Measurements from ENCODE around the gene PRKN.

PRKN gene

DNA sequence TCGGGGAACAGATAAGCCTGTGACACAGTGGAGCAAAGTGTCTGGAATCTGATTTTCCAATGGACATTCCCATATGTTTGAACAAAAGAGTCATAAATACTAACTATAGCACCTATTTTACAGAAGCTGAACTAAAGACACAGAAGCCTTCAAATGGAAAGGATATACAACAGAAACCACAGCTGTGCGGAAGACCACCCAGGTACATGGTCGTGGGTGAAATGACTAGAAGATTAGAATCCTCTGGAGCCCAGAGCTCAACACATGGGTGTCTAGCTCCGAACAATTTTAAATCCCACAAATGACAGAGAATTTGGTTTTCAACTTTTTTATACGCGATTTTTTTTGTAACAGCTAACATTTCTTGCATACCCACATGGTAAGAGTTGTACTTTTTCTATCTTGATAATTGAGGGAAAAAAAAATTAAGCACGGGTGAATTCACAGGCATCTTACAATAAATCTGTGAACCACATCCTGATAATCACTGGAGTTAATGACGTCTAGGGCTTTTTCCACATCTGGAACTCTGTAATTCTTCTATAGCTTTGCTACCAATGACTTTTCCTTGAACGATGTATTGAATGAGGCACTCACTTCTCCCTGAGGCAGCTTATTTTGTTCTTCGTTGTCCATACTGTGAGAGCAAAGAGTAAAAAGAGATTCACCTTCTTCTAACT is 1182.6 kb downstream of the PRKN start:
- H3K36me3 ChIP-seq: no peaks in the 10 kb centered on the region
- TF ChIP-seq, protein P1, sequence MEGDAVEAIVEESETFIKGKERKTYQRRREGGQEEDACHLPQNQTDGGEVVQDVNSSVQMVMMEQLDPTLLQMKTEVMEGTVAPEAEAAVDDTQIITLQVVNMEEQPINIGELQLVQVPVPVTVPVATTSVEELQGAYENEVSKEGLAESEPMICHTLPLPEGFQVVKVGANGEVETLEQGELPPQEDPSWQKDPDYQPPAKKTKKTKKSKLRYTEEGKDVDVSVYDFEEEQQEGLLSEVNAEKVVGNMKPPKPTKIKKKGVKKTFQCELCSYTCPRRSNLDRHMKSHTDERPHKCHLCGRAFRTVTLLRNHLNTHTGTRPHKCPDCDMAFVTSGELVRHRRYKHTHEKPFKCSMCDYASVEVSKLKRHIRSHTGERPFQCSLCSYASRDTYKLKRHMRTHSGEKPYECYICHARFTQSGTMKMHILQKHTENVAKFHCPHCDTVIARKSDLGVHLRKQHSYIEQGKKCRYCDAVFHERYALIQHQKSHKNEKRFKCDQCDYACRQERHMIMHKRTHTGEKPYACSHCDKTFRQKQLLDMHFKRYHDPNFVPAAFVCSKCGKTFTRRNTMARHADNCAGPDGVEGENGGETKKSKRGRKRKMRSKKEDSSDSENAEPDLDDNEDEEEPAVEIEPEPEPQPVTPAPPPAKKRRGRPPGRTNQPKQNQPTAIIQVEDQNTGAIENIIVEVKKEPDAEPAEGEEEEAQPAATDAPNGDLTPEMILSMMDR (IDR thresholded peaks at IDR 0.05): no peak
- intact Hi-C loops (cut with DNase I; ENCODE audit: low total_unique reads): no loop called here
- H3K27ac ChIP-seq: no peak overlapping the region
- no peak for DNase-seq
- H3K27me3 ChIP-seq: no peaks in the 10 kb centered on the region
- no peaks in the 10 kb centered on the region for H3K9me3 ChIP-seq
- H3K4me3 ChIP-seq: no peak overlapping the region
- H3K4me1 ChIP-seq: no peaks in the 10 kb centered on the region

DNA sequence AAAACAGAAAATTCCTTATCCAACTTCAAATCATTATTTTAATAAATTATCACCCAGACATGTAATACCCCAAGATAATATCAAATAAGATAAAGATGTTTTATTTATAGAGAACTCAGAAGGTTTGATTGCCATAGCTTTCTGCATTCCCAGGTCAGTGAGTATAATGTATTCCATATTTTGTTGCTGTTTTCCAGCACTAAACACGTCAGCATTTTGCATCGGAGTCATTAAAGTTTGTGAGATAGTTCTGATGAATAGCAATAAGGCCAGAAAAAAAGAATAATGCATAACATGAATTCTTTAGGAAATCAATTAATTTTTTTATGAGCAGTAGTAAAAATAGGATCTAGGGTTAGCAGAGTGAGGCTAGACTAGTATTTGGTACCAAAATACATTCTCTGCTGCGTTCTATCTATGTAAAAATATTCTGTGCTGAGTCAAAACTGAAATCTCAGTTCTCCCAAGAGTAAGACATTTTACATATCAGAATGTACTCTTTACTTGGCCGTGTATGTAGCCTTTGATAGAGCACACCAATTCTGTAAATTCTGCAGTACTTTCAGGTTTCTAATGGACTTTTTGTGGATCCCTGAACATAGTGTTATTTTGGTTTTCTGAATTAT is 1183.8 kb downstream of the PRKN start:
- H3K4me3 ChIP-seq: no peak overlapping the region
- TF ChIP-seq, protein P1 (IDR thresholded peaks at IDR 0.05): no peak

DNA sequence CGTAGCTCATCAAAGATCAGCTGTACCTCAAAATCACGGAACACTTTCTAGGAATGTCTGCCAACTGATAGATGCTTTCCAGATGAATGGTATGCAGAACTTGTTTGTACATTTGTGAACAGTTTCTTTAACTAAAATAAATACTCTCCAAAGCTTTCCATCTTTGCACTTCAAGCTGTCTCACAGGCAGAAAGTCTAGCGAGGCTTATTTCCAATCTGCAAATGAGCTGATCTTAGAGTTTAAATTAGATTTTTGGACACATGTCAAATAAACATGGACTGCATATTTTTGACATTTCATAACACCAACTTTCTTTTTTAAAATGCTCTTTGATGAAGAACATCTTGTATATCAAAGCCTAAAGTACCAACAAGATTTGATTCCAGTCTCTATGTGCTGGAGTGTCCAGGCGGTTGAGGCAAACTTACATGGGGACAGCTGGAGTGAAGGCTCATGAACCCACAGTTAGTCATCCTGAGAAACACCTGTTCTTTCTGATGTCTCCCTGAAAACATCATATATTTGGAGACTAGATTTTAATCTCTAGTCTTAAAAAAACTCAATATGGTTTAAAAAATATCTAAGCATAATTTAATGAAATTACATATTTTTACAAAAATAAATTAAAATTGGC is 1185.1 kb downstream of the PRKN start:
- Histone ChIP-seq H3K4me3 (no peak overlapping the region), H3K36me3 (no peaks in the 10 kb centered on the region), H3K9me3 (no peaks in the 10 kb centered on the region), H3K27ac (no peak overlapping the region), H3K4me1 (no peaks in the 10 kb centered on the region), H3K27me3 (no peaks in the 10 kb centered on the region)
- TF ChIP-seq, protein P1 (IDR thresholded peaks at IDR 0.05): no peak
- intact Hi-C loops (cut with DNase I; ENCODE audit: low total_unique reads): no loop called here
- DNase-seq: no peak

More for the DNA sequence above, 1183.8 kb downstream of the PRKN start:
- Histone ChIP-seq H3K27ac (no peak overlapping the region), H3K27me3 (no peaks in the 10 kb centered on the region), H3K36me3 (no peaks in the 10 kb centered on the region), H3K9me3 (no peaks in the 10 kb centered on the region), H3K4me1 (no peaks in the 10 kb centered on the region)
- DNase-seq: no peak
- intact Hi-C loops (cut with DNase I; ENCODE audit: low total_unique reads): no loop called here

DNA sequence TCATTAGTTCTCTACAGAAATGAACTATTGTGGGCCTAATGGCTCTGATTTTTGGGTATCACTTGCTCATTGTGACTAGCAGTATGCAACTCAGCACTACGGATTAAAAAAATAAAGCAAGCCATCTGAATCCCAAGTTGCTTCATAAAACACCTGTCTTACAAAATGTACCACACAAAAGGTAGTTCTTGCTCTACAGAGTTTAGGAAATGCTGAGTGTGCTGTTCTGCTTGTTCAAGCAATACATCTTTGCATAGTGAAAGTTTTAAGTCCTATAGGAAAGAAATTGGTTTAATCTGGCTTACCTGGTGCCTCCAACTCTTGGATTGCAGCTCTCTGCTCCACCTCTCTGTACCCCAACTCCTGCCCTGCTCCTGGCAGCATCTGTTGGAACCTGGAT is 1187.0 kb downstream of the PRKN start:
- Histone ChIP-seq H3K36me3 (no peaks in the 10 kb centered on the region), H3K27ac (no peak overlapping the region), H3K4me3 (no peak overlapping the region), H3K27me3 (no peaks in the 10 kb centered on the region), H3K9me3 (no peaks in the 10 kb centered on the region), H3K4me1 (peaks cover 0 to 5% (median 0%) of the 10 kb centered on the region in 4 donors)
- intact Hi-C loops (cut with DNase I; ENCODE audit: low total_unique reads): no loop called here
- TF ChIP-seq, protein P1 (IDR thresholded peaks at IDR 0.05): no peak
- DNase-seq: no peak

DNA sequence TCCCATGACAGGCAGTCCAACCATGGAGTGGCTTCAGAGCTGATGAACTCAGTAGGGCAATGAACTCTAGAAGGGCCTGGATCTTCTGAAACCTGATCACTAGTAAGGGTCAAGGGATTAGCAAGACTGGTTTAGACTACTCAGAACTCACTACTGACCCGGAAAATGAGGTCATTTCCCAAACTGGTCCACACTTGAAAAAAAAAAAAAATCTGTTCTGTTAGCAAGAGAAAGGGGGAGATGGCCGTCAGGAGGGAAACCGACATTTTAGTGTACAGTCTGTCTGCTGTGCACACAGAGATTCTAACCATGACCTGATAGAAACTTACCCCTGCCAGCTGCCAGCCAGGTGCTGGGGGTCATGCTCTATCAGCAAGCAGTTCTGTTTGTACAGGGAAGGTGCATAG is 1191.3 kb downstream of the PRKN start:
- H3K36me3 ChIP-seq: no peaks in the 10 kb centered on the region
- H3K9me3 ChIP-seq: no peaks in the 10 kb centered on the region
- H3K27ac ChIP-seq: no peak overlapping the region
- TF ChIP-seq, protein P1 (IDR thresholded peaks at IDR 0.05): no peak
- no peak overlapping the region for H3K4me3 ChIP-seq
- no peak for DNase-seq
- peaks cover 0 to 5% (median 0%) of the 10 kb centered on the region in 4 donors for H3K4me1 ChIP-seq
- H3K27me3 ChIP-seq: no peaks in the 10 kb centered on the region
- intact Hi-C loops (cut with DNase I; ENCODE audit: low total_unique reads): no loop called here

Measured in tibial artery (tissue), 4 donors.